Measurements from ENCODE around the gene SGCD. TPM values are rescaled to one million over a fixed set of nuclear protein-coding genes. Genes with fewer than 3 reads are reported as not detected.

Gene SGCD
- polyA plus RNA-seq, 1 of the 3 experiments (the other 2 are of a cell fraction) = 0.87 TPM

GRCh38 chr5:156411957-156412356 is 85.0 kb downstream of the SGCD start:
- no peak for TF ChIP-seq MAX (IDR thresholded peaks at IDR 0.05; ENCODE audit: low read depth)
- no peak for TF ChIP-seq FOXM1 (IDR thresholded peaks at IDR 0.05; ENCODE audit: low read depth)
- TF ChIP-seq CTCF (IDR thresholded peaks at IDR 0.05) = no peak
- TF ChIP-seq TCF12 (IDR thresholded peaks at IDR 0.05) = no peak
- no peak for TF ChIP-seq TEAD4 (IDR thresholded peaks at IDR 0.05; ENCODE audit: borderline replicate concordance, insufficient read depth)
- no peak for TF ChIP-seq GATA2 (CRISPR knock-in tag; IDR thresholded peaks at IDR 0.05)
- no peak for TF ChIP-seq JUND (IDR thresholded peaks at IDR 0.05)
- H3K9me2 ChIP-seq = no peaks in the 10 kb centered on the region
- CTCF ChIA-PET = no interaction called here
- H3K9me3 ChIP-seq = no peaks in the 10 kb centered on the region
- no peaks in the 10 kb centered on the region for H3K36me3 ChIP-seq (replicated peaks in 1 of 2; ENCODE audit: control insufficient read depth in 1 of 2, insufficient read depth in 2 of 2, low read length in 1 of 2)
- POLR2A ChIA-PET = no interaction called here
- H3K4me2 ChIP-seq = no peak overlapping the region
- no peaks in the 10 kb centered on the region; a peak in 2 of 4 replicates for H3K4me1 ChIP-seq (ENCODE audit: control insufficient read depth in 1 of 2, insufficient read depth in 2 of 2, low read depth in 1 of 2, low read length in 1 of 2)
- DNase-seq = no peak
- no peak overlapping the region for H3K4me3 ChIP-seq (ENCODE audit: low read depth in 2 of 2, low read length in 1 of 2)
- no peaks in the 10 kb centered on the region for H3F3A ChIP-seq (replicated peaks; ENCODE audit: insufficient read depth)
- no peak overlapping the region for H2AFZ ChIP-seq (ENCODE audit: low read depth)
- peak overlapping the region in 1 of 2 experiments; percentile 51; a peak in 2 of 4 replicates for H3K27ac ChIP-seq (ENCODE audit: low read depth in 2 of 2, low read length in 1 of 2)
- 72% methylated on average over 2 of the region's 2 CpGs for WGBS (ENCODE audit: low lambda C conversion rate)
- no peak overlapping the region for H3K9ac ChIP-seq
- no peaks in the 10 kb centered on the region for H4K20me1 ChIP-seq (ENCODE audit: insufficient read depth)
- H3K79me2 ChIP-seq (ENCODE audit: insufficient read depth) = no peaks in the 10 kb centered on the region
- no peaks in the 10 kb centered on the region for H3K27me3 ChIP-seq (ENCODE audit: insufficient read depth)

GRCh38 chr5:156414391-156414790 is 87.4 kb downstream of the SGCD start:
- no peak for DNase-seq
- WGBS (ENCODE audit: low lambda C conversion rate) = 30% methylated on average over 2 of the region's 2 CpGs
- POLR2A ChIA-PET = no interaction called here

DNA sequence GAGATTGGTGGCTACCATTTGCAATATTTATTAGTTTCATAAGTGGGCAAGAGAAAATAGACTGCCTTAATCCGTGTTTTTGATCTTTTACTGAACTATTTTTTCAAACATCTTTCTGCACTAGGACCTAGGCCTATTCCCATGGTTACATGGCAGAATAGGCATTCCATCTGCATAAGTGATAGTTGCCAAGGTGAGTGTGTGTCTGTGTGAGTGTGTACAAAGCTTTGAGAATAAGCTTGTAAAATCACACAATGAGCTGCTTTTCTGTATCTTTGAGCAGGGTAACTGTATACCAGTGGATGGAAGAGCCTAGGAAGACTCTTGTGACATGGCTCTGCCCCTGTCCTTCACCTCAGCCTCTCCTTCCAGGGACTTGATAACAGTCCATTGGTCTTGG is 92.7 kb downstream of the SGCD start:
- no peaks in the 10 kb centered on the region for H3K9me3 ChIP-seq
- no peak overlapping the region for H3K4me2 ChIP-seq
- no peaks in the 10 kb centered on the region for H3F3A ChIP-seq (replicated peaks; ENCODE audit: insufficient read depth)
- no peak overlapping the region for H3K27ac ChIP-seq (ENCODE audit: low read depth in 2 of 2, low read length in 1 of 2)
- no peak overlapping the region for H3K4me3 ChIP-seq (ENCODE audit: low read depth in 2 of 2, low read length in 1 of 2)
- TF ChIP-seq TCF12 (IDR thresholded peaks at IDR 0.05) (no peak), ELF1 (IDR thresholded peaks at IDR 0.05) (no peak), RAD21 (IDR thresholded peaks at IDR 0.05; ENCODE audit: low read length) (no peak), MAX (IDR thresholded peaks at IDR 0.05; ENCODE audit: low read depth) (no peak)
- H3K9ac ChIP-seq = no peak overlapping the region
- H3K9me2 ChIP-seq = no peaks in the 10 kb centered on the region
- DNase-seq = no peak
- ChIA-PET CTCF (interaction anchor here (1.5 kb wide), 1 partner anchor 13 kb away, joined by 3 read pairs; no protein-coding TSS in a partner anchor), POLR2A (no interaction called here)
- H3K36me3 ChIP-seq (replicated peaks in 1 of 2; ENCODE audit: control insufficient read depth in 1 of 2, insufficient read depth in 2 of 2, low read length in 1 of 2) = no peaks in the 10 kb centered on the region
- no peaks in the 10 kb centered on the region for H4K20me1 ChIP-seq (ENCODE audit: insufficient read depth)
- H3K27me3 ChIP-seq (ENCODE audit: insufficient read depth) = no peaks in the 10 kb centered on the region
- 46% methylated on average over 1 of the region's 1 CpG for WGBS (ENCODE audit: low lambda C conversion rate)
- no peak overlapping the region for H2AFZ ChIP-seq (ENCODE audit: low read depth)
- no peaks in the 10 kb centered on the region for H3K79me2 ChIP-seq (ENCODE audit: insufficient read depth)
- H3K4me1 ChIP-seq (ENCODE audit: control insufficient read depth in 1 of 2, insufficient read depth in 2 of 2, low read depth in 1 of 2, low read length in 1 of 2) = peaks cover 0 to 2% of the 10 kb centered on the region in 2 experiments; a peak in 2 of 4 replicates

More at GRCh38 chr5:156414391-156414790, 87.4 kb downstream of the SGCD start:
- H3K9me2 ChIP-seq = no peaks in the 10 kb centered on the region
- no peaks in the 10 kb centered on the region; a peak in 2 of 4 replicates for H3K4me1 ChIP-seq (ENCODE audit: control insufficient read depth in 1 of 2, insufficient read depth in 2 of 2, low read depth in 1 of 2, low read length in 1 of 2)
- no peaks in the 10 kb centered on the region for H4K20me1 ChIP-seq (ENCODE audit: insufficient read depth)
- H3K9me3 ChIP-seq = no peaks in the 10 kb centered on the region
- no peaks in the 10 kb centered on the region for H3F3A ChIP-seq (replicated peaks; ENCODE audit: insufficient read depth)
- H3K27ac ChIP-seq (ENCODE audit: low read depth in 2 of 2, low read length in 1 of 2) = no peak overlapping the region
- no peak overlapping the region for H3K9ac ChIP-seq
- CTCF ChIA-PET = no interaction called here
- no peaks in the 10 kb centered on the region for H3K36me3 ChIP-seq (replicated peaks in 1 of 2; ENCODE audit: control insufficient read depth in 1 of 2, insufficient read depth in 2 of 2, low read length in 1 of 2)
- H2AFZ ChIP-seq (ENCODE audit: low read depth) = no peak overlapping the region
- no peaks in the 10 kb centered on the region for H3K27me3 ChIP-seq (ENCODE audit: insufficient read depth)
- H3K79me2 ChIP-seq (ENCODE audit: insufficient read depth) = no peaks in the 10 kb centered on the region
- TF ChIP-seq TAF1 (IDR thresholded peaks at IDR 0.05; ENCODE audit: borderline replicate concordance, low read depth, low read length) = no peak
- no peak for TF ChIP-seq CHD2 (IDR thresholded peaks at IDR 0.05; ENCODE audit: low read length, partially characterized antibody)
- no peak for TF ChIP-seq RAD21 (IDR thresholded peaks at IDR 0.05; ENCODE audit: low read length)
- no peak for TF ChIP-seq MEF2A (IDR thresholded peaks at IDR 0.05; ENCODE audit: borderline replicate concordance, low read depth)
- no peak overlapping the region for H3K4me3 ChIP-seq (ENCODE audit: low read depth in 2 of 2, low read length in 1 of 2)
- no peak overlapping the region for H3K4me2 ChIP-seq

All from SK-N-SH (cell line).